Measurements from ENCODE around the gene POLR3A.
"Not testable (repeated sequence)": the region's sequence is repeated elsewhere in the genome, so short reads cannot be mapped to it uniquely, and the experiment has no call there.

POLR3A gene

DNA sequence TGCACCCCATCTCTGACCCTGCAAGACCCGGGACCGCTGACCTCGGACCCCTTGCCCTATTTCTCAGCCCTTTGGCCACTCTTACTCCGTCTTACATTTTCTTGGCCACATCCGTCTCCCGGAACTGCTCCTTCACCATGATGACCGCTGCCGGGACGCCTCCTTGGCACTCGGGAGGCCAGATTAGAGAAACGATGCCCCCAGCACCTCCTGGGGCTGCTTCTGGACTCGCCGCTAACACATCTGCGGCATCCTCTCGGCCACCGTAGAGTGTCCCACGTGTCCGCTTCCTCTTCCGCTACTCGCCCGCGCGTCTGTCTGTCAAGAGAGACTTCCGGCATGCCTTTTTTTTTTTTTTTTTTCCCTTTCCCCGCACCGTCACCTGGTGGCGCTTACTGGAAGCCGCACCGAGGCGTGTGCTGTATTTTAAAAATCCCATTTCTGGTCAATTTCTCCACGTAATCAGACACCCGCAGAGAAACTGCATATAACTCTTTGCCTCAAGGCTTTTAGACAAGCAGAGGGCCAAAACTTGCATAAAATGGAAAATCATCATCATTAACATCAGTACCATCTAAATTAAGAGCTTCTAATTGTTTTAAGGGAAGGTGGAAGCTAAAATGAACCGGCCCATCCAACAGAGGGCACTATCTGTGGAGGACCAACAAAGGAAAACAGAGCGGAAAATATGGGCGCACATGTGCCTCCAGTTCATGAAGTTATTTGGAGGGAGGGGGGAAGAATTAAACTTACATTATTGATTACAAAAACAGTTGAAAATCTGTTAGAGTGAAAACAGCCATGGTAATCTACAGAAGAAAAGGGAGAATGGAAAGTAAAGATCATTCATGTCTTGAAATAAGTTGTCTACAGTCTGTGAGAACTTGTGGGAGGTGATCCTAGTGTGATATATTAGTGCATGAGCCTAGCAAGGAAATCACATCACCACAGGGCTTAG lies at the start of gene POLR3A:
Gene POLR3A (minus strand): TSS at position 247 of the 958 bp plus-strand sequence. CDS start 108 bp downstream, at position 139.
- peak; percentile 79 for DNase-seq (ENCODE audit: low read depth)

DNA sequence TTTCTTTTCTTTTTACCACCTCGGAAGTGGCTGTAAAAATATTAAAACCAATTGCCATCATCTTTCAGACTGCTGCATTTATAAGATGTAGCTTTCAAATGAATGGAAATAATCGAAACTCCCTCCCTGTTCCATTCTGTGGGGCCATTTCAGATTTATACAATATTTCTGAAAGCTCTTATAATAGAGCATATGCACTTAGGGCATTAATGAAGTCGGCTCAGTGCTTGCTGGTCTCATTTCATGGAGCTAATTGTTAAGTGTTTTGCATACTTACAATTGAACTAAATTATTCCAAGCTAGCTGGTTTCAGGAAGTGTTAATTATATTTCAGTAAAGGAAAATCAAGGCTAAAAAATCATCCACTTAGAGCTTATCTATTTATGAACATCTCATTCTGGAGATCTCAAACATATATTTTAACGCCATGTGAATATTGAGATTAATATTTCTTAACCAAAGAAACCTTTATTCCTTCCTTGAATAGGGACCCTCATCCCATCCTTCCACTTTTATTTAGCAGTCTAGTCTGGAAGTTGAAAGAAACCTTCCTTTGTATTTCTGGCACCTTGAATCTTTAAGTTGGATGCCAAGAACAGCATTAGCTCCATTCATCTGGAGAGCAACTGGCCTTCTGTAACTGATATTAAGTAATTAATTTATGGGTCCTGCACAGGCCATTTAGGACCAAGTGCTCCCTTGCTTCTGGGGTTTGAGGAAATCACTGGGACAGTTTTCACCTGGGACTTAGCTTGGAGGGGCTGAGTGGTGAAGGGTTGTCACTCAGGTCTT lies 49.4 kb upstream of the POLR3A start:
- no peak for DNase-seq (ENCODE audit: low read depth)

DNA sequence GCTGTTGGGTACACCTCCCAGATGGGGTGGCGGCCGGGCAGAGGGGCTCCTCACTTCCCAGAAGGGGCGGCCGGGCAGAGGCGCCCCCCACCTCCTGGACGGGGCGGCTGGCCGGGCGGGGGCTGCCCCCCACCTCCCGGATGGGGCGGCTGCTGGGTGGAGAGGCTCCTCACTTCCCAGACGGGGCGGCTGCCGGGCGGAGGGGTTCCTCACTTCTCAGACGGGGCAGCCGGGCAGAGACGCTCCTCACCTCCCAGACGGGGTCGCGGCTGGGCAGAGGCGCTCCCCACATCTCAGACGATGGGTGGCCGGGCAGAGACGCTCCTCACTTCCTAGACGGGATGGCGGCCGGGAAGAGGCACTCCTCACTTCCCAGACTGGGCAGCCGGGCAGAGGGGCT lies 46.5 kb upstream of the POLR3A start:
- DNase-seq (ENCODE audit: low read depth): not testable (repeated sequence)

DNA sequence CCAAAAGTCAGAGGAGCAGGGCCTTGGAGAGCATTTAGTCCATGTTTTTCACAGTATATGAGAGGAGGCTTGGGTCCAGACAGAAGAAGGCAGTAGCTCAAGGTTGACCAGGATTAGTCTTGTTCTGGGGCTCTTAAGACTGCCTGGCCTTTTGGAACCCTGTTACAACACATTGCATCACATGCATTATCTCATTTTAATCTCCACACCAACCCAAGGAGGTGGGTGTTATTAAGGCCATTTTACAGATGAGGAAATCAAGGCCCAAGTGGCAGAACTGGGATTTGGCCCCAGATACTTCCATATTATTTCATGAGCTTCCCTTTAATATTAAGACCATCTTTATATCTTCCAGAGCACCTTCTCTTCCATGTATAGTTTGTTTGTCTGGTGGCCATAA lies 43.2 kb upstream of the POLR3A start:
- DNase-seq (ENCODE audit: low read depth): no peak

DNA sequence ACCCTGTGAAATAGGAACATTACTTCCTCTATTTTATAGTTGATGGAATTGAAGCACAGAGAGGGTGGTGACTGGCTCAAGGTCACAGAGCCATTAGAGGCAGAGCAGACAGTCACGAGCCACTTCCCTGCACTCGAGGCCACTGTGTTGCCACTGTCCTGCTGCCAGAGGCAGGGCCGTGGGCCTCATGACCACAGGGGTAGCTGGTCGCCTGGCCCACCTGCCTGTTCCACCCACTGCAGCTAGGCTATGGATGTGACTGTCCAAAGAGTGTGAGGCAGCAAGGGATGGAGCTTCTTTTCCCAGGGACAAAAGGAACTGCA lies 42.5 kb upstream of the POLR3A start:
- no peak for DNase-seq (ENCODE audit: low read depth)

DNA sequence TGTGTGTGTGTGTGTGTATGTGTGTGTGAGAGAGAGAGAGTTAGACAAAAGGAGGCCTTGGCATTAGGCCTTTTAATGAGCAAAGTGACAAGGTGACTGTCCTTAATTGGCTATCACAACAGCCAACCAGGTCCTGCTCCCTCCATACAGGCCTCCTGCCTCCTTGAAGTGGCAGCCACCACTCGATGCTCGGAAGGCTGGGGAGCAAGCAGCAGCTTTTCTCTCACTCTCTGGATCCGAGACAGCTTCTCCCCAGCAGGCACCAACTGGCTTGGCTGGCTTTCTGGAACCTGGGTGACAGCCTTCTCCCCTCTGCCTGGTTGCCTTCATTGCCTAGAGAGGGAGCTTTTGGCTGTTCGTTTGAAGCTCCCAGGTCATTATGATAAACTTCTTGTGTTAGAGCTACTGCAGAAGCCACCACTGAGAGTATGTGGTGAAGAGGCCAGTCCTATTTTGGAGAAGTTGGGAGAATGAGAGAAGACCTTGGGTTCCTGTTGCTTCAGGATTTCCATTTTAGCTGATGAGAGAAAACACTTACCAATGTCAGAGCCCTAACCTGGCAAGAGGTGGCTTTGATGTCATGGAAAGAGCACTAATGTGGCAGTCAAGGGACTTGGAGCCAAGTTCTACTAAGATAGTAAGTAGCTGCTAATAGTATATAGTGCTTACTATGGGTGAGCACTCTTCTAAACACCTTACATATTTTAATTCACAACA lies 42.0 kb upstream of the POLR3A start:
- DNase-seq (ENCODE audit: low read depth): no peak

DNA sequence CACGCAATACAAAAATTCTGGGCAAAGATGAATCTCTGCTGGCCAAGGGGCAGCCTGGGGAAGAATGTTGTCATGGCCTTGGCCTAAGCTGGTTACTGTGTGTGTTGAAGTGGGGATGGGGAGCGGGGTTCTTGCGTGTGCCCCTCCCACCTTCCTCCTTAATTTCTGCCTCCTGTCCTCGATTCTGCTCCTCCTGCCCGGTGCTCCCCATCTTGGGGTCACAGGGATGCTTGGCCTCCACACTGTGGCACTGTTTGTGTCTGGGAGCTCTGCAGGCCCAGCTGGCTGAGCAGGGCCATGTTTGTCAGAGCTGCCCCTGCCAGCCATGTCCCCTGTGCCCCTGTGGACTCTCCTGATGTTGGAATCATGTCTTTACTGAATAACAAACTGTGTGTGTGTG lies 41.4 kb upstream of the POLR3A start:
- no peak for DNase-seq (ENCODE audit: low read depth)

DNA sequence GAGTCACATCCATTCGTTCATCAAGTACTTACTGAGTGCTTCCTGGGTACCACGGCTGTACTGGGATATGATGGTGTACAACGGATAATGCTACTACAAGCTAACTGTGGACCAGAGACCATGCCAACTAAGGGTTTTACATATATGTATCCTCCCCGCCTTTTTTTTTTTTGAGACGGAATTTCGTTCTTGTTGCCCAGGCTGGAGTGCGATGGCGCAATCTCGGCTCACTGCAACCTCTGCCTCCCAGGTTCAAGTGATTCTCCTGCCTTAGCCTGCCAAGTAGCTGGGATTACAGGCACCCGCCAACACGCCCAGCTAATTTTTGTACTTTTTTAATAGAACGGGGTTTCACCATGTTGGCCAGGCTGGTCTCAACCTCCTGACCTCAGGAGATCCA lies 40.7 kb upstream of the POLR3A start:
- DNase-seq (ENCODE audit: low read depth): not testable (repeated sequence)

DNA sequence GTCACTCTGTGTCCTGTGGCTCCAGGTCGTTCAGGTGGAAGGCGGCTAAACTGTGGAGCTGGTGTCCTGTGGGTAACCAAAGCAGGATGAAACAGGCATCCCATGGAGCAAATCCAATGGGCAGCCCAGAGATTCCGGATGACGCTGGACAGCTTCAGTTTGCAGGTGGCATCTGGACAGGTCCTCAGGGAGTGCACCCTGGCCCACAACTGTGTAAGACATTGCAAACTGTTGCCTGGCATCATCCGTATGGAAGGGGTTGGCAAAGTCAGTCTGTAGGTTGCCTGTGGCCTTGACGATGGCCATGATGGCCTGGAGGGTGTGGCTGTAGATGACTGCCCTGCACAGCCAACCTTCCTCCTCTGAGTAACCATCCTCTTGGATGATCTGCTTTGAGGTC lies 39.8 kb upstream of the POLR3A start:
- DNase-seq (ENCODE audit: low read depth): no peak

DNA sequence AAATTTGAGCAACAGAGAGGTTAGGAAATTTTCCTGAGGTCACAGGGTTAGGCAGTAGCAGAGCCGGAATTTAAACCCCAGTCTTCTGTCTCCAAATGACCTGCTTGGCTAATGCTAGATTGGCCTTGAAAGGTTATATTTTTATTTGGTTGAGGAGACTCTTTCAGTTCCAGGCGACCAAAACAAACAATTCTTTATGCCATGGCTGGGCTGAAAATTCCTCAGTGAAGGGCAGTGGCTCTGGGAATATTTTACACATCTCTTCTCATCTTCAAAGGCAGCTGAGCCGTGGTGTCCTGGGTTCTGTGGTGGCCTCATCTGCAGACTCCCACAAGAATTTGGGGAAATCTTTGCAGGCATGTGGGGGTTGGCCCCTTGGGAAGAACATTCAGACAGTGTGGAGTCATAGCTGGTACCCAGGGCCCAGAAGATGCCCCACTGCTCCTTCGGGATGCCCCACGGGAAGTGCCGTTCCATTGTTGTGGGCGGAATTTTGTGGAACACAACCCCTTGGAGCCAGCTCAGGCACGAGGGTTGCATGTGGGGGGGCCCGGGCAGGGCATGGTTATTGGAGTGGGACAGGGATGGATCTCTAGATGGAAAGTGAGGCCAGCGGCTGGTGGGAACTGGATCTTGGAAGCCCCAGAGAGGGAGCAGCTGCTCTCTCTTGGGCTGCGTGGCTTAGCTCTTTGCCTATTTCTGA lies 37.6 kb upstream of the POLR3A start:
- DNase-seq (ENCODE audit: low read depth): no peak

DNA sequence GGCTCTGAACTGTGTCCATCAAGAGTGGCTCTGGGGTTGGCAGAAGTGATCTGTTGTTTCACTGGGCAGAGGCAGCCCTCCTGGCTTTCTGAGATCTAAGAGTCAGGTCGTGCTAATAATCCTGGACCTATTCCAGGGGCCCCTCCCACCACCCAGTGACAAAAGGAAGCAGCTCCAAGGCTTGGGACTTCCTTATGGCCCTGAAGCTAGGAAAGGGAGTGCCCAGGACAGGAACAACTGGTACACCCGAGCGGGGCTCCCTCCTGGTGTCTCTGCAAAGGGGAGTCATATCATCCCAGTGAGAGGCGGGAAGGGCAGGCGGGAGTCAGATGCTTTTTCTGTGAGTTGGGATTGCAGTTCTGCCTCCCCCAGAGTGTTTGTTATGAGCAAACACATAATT lies 36.7 kb upstream of the POLR3A start:
- DNase-seq (ENCODE audit: low read depth): no peak

DNA sequence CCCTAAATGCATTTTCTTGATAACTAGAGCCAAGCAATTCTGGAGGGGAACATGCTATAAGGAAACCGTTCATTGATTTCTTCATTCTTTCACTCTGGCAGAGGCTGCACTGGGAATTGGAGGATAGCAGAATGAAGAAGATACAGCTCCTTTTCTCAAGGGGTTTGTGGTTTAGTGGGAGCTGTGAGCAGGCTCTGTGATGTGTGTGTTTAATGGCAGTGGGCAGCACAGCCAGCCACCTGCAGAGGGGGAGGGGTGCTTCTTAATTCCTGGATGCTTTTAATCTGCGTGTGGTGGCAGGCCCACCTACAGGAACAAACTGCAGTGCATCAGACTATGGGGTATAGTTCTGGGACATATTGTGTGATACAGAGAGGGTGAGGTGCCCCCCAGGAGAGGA lies 36.3 kb upstream of the POLR3A start:
- DNase-seq (ENCODE audit: low read depth): no peak

DNA sequence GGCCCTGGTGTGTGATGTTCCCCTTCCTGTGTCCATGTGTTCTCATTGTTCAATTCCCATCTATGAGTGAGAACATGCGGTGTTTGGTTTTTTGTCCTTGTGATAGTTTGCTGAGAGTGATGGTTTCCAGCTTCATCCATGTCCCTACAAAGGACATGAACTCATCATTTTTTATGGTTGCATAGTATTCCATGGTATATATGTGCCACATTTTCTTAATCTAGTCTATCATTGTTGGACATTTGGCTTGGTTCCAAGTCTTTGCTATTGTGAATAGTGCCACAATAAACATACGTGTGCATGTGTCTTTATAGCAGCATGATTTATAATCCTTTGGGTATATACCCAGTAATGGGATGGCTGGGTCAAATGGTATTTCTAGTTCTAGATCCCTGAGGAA lies 35.6 kb upstream of the POLR3A start:
- not testable (repeated sequence) for DNase-seq (ENCODE audit: low read depth)

DNA sequence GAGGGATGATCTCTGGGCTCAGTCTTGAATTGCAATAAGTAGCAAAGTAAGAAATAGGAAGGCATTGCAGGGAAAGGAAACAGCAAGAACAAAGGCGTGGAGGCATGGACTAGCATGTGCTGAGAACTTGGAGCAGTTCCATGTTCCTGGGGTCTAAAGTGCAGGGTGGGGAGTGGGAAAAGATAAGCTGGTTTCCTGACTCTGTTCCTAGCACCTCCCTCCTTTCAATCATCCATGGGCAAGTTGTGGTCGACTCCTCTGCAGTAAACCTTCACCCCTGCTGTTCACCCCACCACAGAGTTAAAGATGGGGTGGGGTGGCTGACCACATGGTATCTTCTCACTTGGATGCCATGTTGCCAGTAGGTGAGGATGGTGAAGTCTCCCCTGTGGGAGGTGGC lies 33.9 kb upstream of the POLR3A start:
- no peak for DNase-seq (ENCODE audit: low read depth)

DNA sequence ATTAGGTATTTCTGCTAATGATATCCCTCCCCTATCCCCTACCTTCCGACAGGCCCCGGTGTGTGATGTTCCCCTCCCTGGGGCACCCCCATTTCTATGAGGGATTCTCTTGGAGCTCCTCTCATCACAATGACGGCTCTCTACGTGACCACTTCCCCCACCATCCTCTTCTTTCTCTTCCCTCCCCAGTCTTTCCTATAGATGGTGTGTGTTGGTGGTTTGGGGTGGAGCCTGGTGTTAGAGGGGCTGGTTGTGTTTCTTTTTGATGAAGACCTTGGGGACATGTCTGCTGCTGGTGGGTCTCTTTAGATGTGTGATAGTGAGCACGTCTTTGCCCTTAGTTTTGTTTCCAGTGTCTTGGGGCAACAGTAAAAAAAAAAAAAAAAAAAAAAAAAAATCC lies 33.0 kb upstream of the POLR3A start:
- DNase-seq (ENCODE audit: low read depth): no peak

DNA sequence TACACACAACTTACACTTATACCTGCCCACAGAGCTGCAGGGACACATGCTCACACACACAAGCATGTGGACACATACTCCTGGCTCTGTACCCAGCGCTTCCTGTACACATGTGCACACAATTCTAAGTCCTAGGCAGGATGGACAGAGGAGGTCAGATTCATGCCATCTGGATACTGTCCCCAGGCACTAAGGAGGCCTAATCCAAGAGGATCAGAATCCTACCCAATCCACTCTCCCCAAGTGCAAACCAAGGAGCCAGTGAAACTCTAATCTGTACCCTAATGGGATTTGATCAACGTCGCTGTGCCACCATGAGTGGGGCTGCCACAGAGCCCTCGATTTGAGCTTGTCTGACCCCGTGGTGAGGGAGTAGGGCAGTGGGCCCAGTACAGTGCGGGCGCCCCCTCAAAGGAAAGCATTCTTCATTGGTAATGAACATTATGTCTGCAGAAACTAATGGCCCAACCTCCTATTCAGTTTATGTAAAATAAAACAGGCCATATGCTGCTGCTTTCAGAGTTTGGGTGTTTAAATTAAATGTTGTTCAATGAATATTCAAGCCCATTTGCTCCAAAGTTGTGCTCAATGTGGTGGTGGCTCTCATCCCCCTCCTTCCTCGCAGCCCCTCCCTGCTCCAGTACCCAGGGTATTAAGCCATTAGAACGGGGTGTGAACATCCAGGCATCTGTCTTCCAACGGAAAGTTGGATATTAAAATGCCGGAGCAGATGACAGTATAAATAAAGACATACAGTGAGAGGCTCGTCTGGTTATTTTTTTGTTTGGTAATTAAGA lies 30.8 kb upstream of the POLR3A start:
- no peak for DNase-seq (ENCODE audit: low read depth)

DNA sequence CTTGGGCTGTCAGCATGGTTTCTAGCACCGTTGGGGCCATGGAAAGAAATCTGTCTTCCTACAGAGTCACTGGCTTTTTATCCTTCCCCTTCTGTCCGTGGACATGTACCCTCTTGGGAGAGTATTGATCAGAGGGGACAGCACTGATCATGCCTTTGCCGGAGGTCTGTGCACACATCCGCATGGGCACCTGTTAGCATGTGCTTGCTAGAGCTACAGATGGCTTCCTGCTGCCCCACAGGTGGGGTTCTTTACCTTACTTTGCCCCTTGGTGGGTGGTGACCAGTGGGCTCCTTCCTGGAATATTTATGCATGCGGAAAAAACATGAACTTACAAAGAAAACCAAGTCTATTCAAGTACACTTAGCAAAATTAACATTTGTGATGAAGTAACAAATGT lies 29.2 kb upstream of the POLR3A start:
- no peak for DNase-seq (ENCODE audit: low read depth)

DNA sequence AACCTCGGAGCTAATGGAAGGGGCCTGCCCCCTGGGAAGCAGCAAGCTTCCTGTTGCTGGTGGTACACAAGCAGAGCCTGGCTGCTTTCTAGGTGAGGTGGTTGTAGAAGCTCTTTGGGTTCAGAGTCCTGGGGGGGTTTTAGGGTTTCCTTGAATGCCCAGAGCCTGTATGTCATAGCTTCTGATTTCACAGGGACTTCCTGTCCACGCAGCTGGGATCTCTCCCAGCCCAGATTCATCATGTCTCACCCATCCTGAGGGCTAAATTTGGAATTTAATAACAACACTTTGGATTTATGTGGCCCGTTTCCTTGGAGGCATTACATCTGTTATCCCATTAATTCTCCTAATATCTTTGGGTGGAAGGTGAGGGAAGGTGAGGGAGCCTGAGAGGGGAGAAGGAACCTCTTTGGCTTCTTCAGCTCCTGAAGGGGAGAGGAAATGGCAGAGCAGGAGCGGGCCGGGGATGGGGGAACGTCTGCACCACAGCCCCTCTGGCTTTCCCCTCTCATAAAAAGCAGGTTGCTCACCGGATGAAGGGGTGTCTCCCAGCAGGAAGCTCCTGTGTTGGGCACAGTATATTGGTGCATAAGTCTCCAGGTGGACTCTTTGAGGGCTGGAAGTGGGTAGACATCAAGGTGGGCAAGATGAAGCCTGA lies 24.0 kb upstream of the POLR3A start:
- no peak for DNase-seq (ENCODE audit: low read depth)

DNA sequence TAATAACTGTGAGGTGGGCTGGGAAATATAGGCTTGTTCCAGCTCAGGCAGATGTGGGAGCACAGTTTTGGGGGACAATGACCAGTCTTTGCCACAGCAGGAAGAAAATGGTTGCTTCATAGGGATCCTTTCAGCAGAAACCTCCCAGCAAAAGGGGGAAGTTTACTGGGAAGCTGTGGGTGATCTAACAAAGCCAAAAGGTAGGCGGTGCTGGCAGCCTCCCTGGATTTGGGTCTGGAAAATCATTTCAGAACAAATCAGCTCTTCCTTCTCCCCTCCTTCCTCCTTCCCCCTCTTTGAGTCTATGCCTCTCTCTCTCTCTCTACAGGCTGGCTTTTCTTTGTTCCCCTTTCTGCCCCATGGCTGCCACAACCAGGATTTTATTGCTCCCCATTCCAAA lies 20.5 kb upstream of the POLR3A start:
- no peak for DNase-seq (ENCODE audit: low read depth)

DNA sequence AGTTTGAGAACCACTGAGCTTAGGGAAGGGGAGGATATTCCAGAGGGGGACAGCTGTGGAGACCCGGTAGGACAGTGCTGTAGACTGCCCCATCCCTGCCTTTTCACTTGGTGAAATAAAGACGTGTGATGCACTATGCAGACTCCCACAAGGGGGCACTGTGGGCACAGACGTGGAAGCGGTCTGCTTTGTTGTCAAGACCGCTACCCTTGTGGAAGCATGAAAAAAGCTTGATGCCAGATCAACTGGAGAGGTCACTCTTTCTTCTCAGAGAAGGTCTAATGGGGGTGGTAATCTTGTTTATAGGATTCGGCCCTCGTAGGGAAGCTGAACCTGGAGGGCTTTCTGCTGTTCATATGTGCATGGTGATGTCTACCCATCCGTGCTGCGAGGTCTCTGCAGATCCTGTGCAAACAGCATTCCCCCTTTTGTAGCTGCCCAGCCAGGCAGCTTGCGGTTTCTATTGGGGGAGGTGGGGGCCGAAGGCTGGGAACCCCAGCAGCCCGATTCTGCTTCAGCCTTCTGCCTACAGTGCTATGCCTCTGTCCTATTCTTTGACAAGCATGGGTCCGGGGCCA lies 18.1 kb upstream of the POLR3A start:
- DNase-seq (ENCODE audit: low read depth): peak; percentile 70
